Tibial artery (tissue), 4 donors: ENCODE measurements around the gene GSAP.

ENCODE experiments used
- DNase-seq, 2 donors: peaks; one replicate each; pipeline ENCODE4 v3.0.0-alpha.2; 2019
- H3K27ac ChIP-seq, 2 donors: fragments of 200-600 bp; sonication (generic) in 1 of 2; 1 replicate in 1 of 2; 2 replicates in 1 of 2; pipeline ENCODE4 v1.5.1; 2018 to 2019; ENCODE audit warnings: mild to moderate bottlenecking in 1 of 2
- H3K27me3 ChIP-seq, 2 donors: fragments of 200-600 bp; sonication (generic) in 1 of 2; one replicate each; pipeline versions ENCODE4 v1.5.1 to v1.6.0; 2016 to 2019
- H3K36me3 ChIP-seq, 3 donors: fragments of 200-600 bp; sonication (generic) in 2 of 3; one replicate each; pipeline ENCODE4 v1.5.1; 2016 to 2019; ENCODE audit warnings: mild to moderate bottlenecking in 2 of 3
- H3K4me1 ChIP-seq, 4 donors: fragments of 200-600 bp; sonication (generic) in 2 of 4; 1 replicate in 3 of 4; 2 replicates in 1 of 4; pipeline ENCODE4 v1.5.1; 2016 to 2019
- H3K4me3 ChIP-seq, 2 donors: fragments of 200-600 bp; sonication (generic) in 1 of 2; 1 replicate in 1 of 2; 2 replicates in 1 of 2; pipeline ENCODE4 v1.5.1; 2018 to 2019; ENCODE audit warnings: mild to moderate bottlenecking in 2 of 2
- H3K9me3 ChIP-seq, 3 donors: fragments of 200-600 bp; sonication (generic) in 1 of 3; one replicate each; pipeline ENCODE4 v1.5.1; 2016 to 2019
- CTCF ChIP-seq, 2 experiments: fragments of 200-600 bp in 1 of 2; fragments of 450-650 bp in 1 of 2; IDR thresholded peaks; one replicate each; pipeline ENCODE4 v1.5.1; 2017 to 2019; ENCODE audit warnings: antibody characterized with exemption in 2 of 2, mild to moderate bottlenecking in 1 of 2, moderate library complexity in 1 of 2
- intact Hi-C: fragments of 100-400 bp; cut with DNase I; formaldehyde crosslinking; loops from one replicate; pipeline ENCODE4 v1.15.0; 2023; ENCODE audit warnings: low total_unique reads

GSAP gene

GRCh38 chr7:77407906-77408305 lies 8.2 kb downstream of the GSAP start:
- DNase-seq = no peak
- no peak overlapping the region for H3K4me3 ChIP-seq
- no peaks in the 10 kb centered on the region for H3K27me3 ChIP-seq
- no peak for TF ChIP-seq CTCF (IDR thresholded peaks at IDR 0.05)
- intact Hi-C loops = no loop called here
- H3K9me3 ChIP-seq = no peaks in the 10 kb centered on the region
- no peaks in the 10 kb centered on the region for H3K36me3 ChIP-seq
- H3K27ac ChIP-seq = no peak overlapping the region
- peaks cover 0 to 14% (median 0%) of the 10 kb centered on the region in 4 donors for H3K4me1 ChIP-seq

GRCh38 chr7:77406421-77406820 lies 9.7 kb downstream of the GSAP start:
- Histone ChIP-seq H3K4me1 (peaks cover 0 to 14% (median 0%) of the 10 kb centered on the region in 4 donors), H3K9me3 (no peaks in the 10 kb centered on the region), H3K4me3 (no peak overlapping the region), H3K27ac (no peak overlapping the region), H3K36me3 (no peaks in the 10 kb centered on the region), H3K27me3 (no peaks in the 10 kb centered on the region)
- intact Hi-C loops = no loop called here
- DNase-seq = no peak
- no peak for TF ChIP-seq CTCF (IDR thresholded peaks at IDR 0.05)

GRCh38 chr7:77404641-77405040 lies 11.5 kb downstream of the GSAP start:
- Histone ChIP-seq H3K4me3 (no peak overlapping the region), H3K4me1 (peaks cover 0 to 5% (median 0%) of the 10 kb centered on the region in 4 donors), H3K36me3 (no peaks in the 10 kb centered on the region), H3K27ac (no peak overlapping the region), H3K27me3 (no peaks in the 10 kb centered on the region), H3K9me3 (no peaks in the 10 kb centered on the region)
- intact Hi-C loops = no loop called here
- no peak for DNase-seq
- TF ChIP-seq CTCF (IDR thresholded peaks at IDR 0.05) = no peak

- no peaks in the 10 kb centered on the region for H3K36me3 ChIP-seq
- H3K4me3 ChIP-seq = no peak overlapping the region
- TF ChIP-seq CTCF (IDR thresholded peaks at IDR 0.05) = no peak
- H3K27me3 ChIP-seq = no peaks in the 10 kb centered on the region
- no peaks in the 10 kb centered on the region for H3K9me3 ChIP-seq
- no peak overlapping the region for H3K27ac ChIP-seq
- no peaks in the 10 kb centered on the region for H3K4me1 ChIP-seq
- intact Hi-C loops = no loop called here
- DNase-seq = no peak
Measured at GRCh38 chr7:77403957-77404356, 12.2 kb downstream of the GSAP start.

- Histone ChIP-seq H3K36me3 (no peaks in the 10 kb centered on the region), H3K4me3 (no peak overlapping the region), H3K9me3 (no peaks in the 10 kb centered on the region), H3K4me1 (no peaks in the 10 kb centered on the region), H3K27ac (no peak overlapping the region), H3K27me3 (no peaks in the 10 kb centered on the region)
- intact Hi-C loops = no loop called here
- no peak for TF ChIP-seq CTCF (IDR thresholded peaks at IDR 0.05)
- no peak for DNase-seq
Measured at GRCh38 chr7:77402818-77403217, 13.3 kb downstream of the GSAP start.

- intact Hi-C loops = no loop called here
- no peak for TF ChIP-seq CTCF (IDR thresholded peaks at IDR 0.05)
Measured at GRCh38 chr7:77401002-77401401, 15.1 kb downstream of the GSAP start.

More at GRCh38 chr7:77401002-77401401, 15.1 kb downstream of the GSAP start:
- Histone ChIP-seq H3K27me3 (no peaks in the 10 kb centered on the region), H3K36me3 (no peaks in the 10 kb centered on the region), H3K27ac (no peak overlapping the region), H3K4me3 (no peak overlapping the region), H3K4me1 (no peaks in the 10 kb centered on the region), H3K9me3 (no peaks in the 10 kb centered on the region)
- DNase-seq = no peak
